GM21717 (cell line): ENCODE data around the gene MYO5A.
"Not testable (repeated sequence)": the region's sequence is repeated elsewhere in the genome, so short reads cannot be mapped to it uniquely, and the experiment has no call there.

Experiments used
- ATAC-seq: cut with Tn5 transposase; IDR thresholded peaks from one replicate; pipeline ENCODE4 v1.9.1; 2021; ENCODE audit warnings: mild to moderate bottlenecking, moderate library complexity; ENCODE audit not compliant: unreplicated experiment

The MYO5A gene

DNA sequence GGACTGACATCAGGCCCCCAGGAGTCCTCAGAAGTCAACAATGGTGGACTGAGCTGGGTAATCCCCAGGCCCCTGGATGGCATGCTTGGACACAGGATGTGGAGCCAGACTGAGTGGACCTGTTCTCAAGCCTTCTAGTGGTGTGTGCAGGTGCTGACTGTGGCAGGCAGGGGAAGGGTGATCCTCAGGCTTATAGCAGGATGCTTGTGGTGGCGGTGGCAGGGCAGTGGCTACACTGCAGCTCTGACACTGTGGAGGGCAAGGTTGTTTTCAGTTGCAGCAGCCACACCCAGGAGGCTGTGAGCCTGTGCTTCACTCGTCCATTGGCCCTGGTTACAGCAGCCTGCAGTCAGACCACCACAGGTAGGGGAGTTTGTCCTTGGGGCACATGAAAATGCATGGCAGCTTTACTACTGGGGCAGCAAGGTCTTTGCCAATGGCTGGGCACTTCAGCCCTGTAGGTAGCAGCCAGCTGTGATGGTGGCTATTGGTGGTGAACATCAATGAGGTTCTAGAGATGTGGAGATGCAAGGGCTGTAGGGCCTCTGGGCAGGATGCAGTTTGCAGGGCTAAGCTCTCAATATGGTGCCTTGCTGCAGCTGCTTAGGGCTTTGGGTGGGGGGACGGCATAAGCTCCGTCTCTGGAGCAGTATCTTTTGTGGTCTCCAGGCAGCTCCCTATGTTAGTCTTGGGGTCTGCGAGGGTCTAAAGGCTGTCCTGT, 17.5 kb upstream of the MYO5A start:
- no peak for ATAC-seq

DNA sequence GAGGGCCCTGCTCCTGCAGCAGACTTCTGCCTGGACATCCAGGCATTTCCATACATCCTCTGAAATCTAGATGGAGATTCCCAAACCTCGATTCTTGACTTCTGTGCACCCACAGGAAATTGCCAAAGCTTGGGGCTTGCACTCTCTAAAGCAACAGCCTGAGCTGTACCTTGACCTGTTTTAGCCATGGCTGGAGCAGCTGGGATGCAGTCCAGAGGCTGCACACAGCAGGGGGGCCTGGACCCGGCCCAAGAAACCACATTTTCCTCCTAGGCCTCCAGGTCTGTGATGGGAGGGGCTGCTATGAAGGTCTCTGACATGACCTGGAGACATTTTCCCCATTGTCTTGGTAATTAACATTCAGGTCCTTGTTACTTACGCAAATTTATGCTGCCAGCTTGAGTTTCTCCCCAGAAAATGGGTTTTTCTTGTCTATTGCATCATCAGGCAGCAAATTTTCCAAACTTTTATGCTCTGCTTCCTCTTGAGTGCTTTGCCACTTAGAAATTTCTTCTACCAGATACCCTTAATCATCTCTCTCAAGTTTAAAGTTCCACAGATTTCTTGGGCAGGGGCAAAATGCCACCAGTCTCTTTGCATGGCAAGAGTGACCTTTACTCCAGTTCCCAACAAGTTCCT, 11.8 kb upstream of the MYO5A start:
- no peak for ATAC-seq

DNA sequence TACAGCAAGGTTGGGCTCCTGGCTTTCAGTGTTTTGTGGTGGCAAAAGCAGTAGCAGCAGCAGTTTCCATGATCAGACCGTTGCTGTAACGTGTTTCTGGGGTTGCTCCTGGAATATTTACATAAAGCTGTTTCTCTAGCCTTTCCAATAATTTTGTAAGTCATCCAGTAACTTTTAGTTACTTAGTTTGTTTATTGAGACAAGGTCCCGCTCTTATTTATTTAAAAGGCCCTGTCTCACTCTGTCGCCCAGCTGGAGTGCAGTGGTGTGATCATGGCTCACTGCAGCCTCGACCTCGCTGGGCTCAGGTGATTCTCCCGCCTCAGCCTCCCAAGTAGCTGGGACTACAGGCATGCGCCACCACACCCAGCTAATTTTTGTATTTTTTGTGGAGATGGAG, 8.8 kb upstream of the MYO5A start:
- ATAC-seq: no peak

DNA sequence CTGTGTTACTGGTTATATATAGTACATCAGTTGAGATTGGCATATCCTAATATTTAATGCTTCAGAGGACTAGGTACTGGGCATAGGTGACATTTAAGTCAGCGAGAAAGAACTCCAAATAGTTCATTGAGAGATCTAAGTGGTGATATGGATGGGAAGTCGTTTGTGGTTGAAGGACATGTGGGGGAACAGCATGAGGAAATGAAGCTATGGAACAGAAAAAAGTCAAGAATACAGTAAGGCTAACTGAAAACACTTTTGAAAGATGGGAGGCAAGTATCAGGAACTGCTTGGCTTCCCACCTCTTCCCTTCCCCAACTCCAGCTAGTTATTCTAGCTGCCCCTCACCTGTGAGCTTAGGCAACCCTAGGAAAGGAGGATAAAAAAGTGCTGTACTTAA, 3.7 kb upstream of the MYO5A start:
- no peak for ATAC-seq

DNA sequence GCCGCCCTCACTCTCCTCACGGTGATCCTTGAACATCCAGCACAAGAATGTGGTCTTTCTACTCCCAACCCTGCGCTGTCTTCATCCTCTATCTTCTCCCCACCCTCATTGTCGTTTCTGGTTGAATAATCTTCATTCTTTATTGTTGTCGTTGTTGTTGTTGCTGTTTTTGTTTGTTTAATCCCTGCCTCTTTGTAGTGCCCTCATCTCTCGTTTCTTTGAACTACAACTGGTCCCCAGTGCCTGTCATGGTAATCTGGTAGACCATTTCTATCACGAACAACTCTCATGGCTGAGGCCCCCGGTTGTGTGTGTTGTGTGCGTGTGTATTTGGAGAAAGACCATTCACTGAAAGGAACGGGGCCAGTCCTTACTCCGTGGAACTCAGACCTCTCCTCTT, 1.3 kb upstream of the MYO5A start:
- no peak for ATAC-seq

DNA sequence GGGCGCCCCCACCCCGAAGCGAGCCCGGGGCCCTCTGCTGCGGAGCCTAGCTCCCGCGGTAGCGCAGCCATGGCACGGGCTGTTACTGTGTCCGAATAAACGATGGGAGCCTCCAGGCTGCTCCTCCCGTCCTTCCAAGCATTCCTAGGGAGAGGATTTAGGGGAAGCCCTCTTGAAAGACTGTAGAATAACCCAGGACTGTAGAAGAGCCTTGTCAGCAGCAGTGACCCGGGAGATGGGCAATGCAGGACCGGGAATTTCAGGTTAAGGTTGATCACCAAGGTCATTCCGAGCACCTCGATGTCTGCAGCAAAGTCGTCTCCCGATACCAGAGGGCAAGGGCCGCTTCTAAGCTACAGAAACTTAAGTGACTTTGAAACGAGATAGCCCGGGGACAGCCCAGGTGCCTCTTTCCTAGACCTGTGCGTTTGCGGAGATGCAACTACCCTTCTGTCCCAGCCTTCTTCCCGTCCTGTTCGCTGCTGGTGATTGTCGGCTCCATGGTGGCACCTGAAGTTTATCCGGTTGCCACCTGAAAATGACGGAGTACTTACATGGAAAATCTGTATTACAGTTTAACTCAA, 753 bp upstream of the MYO5A start:
- peak; percentile 2 for ATAC-seq

DNA sequence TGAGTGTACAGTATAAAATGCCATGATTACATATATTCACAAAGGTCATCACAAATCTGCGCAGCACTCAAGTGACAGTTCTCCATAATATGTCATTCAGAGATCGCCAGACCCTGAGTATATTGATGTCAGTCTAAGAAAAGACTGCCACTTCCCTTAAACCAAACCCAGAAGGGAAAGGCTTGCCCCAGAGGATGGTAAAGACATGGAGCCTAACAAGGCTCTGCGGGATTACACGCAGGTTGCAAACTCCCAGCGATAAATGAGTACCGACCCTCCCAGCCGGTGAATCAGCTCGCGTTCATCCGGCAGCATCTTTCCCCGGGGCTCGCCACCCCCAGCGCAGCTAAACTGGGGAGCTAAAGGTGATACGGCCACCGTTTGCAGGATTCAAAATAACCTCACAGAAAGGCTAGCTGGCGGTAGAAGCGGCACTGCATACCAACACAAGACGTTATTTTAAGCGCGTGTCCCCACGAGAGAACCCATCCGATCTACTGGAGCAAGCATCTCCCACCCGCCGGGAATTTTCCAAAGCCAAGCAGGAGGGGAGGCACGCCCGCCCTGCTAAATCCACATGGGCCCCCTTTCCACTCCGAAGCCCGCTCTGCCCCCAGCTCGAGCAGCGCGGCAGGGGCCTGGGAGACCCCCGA, 643 bp downstream of the MYO5A start:
- no peak for ATAC-seq

DNA sequence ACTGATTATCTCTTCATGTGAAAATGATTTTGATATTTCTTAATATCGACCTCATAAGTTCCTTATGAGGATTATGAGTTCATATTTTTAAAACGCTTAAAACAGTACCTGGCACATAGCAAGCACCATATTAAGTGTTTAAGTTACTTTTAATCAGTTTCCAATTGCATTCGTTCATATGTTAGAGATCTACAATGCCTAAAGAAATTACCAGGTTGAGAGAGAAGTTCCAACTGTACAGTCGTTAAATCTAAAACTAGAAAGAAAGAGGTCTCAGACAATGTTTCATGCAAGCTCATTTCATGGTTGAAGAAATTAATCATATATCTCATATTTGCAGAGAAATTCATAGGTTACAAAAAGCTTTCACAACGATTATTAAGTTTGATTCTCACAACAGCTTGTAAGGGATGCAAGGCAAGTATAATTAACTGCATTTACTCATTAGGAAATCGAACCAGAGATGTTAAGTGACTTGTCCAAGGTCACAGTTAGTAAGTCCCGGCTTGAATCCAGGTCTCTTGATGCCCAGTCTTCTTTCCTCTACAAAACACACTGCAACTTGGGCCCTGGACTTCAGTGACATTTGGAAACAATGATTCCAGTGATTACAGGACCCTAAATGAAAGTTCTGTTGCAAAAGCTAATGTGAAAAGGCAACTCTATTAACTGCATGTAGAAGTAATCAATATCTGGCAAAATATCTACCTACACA, 1.3 kb downstream of the MYO5A start:
- ATAC-seq: no peak

DNA sequence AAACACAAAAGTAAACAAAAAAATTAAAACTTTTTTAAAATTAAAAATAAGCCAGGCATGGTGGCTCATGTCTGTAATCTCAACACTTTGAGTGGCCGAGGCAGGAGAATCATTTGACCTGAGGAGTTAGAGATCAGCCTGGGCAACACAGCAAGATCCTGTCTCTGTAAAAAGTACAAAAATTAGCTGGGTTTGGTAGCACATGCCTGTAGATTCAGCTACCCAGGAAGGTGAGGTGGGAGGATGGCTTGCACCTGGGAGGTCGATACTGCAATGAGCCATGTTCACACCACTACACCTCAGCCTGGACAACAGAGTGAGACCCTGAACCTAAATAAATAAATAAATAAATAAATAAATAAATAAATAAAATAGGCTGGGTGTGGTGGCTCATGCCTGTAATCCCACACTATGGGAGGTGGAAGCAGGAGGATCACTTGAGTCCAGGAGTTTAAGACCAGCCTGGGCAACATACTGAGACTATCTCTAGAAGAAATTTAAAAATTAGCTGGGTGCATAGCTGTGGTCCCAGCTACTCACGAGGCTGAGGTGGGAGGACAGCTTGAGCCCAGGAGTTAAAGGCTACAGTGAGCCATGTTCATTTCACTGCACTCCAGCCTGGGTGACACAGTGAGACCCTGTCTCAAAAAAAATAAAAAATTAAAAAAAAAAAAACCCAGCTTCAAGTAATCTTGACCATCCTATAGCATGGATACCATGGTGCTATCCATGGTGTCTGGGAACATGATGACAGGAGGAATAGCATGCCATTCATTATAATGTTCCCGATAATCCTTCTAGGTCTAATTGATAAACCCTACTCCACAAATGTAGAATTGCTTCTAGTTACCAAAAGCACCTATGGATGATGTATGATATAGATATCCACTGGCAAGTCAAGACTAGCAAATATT, 4.2 kb downstream of the MYO5A start:
- ATAC-seq: no peak

DNA sequence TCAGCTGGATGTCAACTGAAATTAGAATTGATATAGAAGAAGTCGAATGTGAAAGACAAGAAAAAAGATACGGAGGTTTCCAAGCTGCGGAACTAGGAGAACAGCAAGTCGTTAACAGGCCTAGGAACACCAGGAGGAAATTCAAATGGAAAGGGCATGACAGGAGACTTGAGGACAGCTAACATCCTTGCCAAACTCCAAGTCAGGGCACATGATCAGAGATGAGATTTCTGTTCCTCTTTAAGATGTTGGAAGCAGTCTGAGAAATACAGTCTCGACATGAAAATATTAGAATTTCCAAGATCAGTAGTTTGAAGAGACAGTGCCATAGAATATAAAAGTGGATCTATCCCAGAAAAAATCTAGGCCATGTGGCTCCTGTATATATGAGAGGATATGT, 5.0 kb downstream of the MYO5A start:
- ATAC-seq: no peak

DNA sequence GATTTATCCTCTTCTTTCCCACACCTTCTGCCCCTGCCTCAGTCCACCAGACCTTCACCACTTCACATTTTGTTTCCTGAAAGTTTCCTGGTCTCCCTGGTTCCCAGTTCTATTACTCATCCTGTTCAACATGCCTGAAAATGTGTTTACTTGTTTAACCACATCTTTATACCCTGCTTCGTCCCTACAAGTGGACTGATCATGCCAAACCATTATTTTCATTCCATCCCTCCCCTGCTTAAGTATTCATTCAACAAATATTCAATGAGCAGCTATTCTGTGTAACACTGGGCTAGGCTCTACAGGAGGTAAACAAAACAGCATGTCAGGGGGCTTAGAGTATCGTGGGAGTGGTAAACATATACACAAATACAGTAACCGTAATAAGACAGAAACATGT, 5.5 kb downstream of the MYO5A start:
- no peak for ATAC-seq

DNA sequence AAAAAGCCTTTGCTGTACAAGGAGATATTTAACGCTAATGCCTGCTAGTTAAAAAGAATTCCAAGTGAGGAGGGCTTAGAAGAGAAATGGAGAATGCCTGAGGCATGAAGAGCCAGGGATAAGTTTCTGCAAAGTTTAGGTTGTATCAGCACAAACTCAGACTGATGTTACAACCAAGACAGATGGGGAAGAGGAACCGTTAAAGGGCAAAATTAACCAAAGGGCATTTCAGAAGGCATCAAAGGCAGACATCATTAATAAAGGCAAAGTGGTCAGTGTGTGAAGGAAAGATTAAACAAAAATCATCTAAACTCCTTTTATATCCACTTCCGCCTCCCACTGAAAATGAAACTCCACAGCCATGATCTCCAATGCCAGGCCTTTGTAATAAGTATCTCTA, 7.0 kb downstream of the MYO5A start:
- no peak for ATAC-seq

DNA sequence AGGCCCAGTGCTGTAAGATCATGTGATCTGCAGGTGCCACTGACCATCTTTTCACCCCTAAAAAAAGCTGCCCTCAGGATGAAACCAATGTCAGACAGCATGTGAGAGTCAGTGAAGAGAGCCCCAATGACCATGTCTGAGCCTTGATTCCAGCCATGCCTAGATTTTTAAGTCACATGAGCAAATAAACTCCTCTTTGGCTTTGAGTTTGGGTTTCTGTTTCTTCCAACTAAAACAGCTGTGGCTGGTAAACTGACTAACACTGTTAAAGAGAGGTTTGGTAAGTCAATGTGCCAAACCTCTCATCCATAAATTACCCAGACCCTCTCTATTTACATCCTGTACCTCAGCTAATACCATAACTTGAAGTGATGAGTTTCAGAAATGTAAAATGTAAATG, 8.3 kb downstream of the MYO5A start:
- ATAC-seq: no peak

DNA sequence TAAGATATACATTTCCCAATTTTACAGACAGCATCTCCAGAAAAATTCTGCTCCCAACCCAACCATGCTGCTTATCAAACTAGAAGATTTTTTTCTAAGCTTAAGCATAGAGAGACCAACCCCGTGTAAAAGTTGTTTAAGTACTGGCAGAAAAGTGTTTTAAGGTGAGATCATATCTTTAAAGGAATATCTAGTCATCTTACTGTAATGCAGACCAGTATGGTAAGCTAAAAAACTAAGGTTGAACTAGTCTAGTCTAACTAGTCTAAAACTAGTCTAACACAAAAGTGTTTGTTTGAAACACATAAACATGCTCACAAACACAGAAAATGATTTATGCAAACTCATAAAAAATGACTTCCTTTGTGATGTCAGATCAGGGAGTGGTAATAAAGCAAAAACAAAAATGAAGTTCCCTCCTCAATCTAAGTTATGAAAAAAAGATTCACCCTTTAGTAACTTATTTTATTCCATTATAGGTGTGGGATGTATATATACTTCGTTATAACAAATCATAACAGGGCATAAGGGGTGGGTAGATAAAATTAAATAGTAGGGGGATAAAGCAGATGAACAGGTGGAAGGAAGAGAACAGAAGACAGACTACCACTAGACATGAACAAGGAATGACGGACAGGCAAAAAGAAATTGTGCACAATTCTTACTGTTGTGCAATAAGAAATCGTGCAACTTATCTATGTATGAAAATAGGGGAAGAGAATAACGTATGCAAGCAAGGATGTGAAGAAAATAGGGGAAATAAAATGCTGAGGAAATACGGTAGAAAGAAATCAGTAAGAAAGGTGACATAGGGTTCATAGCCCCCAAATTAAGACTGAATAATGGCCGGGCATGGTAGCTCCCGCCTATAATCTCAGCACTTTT, 10.0 kb downstream of the MYO5A start:
- no peak for ATAC-seq

DNA sequence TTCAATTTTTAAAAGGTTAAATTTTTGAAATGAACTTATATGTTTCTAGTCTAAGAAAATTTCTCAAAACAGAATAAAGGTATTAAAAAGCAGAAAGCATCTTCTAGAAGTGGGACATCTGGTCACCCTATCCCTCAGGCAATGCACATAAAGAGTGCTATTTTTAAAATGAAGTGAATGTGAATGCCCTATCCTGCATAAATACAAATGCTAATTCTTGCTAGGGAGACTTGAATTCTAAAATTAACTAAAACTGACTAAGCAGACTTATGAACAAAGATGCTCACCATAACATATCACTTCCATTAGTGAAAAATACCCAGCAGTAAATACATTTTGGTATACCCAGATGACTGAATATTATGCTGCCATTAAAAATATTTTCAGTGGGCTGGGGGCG, 11.7 kb downstream of the MYO5A start:
- no peak for ATAC-seq

DNA sequence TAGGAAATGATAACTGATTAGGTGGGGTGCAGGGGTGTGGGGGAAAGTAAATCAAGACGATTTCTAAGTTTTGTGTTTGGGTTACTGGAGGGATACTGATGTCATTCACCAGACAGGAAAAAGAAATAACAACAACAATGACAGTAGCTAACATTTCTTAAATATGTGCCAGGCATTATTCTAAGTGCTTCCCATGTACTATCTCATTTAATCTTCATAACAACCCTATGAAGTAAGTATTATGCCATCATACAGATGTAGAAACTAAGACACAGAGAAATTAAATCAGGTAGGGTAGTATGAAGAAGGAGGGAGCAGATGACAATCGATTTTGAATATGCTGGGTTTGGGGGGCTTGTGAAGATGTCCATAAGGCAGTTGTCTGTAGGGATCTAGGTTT, 13.3 kb downstream of the MYO5A start:
- ATAC-seq: no peak

DNA sequence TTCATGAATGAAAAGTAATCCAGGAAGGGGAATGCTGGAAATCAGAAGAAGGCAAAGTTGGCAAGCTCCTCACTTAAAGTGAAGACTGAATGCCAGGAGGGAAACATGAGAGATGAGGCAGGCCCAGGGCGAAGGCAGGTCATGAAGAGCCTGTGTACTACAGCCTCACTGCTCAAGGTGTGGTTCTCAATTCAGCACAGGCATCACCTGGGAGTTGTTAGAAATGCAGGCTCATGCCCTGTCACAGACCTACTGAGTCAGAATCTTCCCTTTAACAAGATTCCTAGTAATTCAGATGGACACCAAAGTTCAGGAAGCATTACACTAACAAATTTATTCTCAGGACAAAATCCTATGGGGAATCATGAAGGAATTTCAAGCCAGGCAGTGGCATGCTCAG, 14.2 kb downstream of the MYO5A start:
- ATAC-seq: no peak

DNA sequence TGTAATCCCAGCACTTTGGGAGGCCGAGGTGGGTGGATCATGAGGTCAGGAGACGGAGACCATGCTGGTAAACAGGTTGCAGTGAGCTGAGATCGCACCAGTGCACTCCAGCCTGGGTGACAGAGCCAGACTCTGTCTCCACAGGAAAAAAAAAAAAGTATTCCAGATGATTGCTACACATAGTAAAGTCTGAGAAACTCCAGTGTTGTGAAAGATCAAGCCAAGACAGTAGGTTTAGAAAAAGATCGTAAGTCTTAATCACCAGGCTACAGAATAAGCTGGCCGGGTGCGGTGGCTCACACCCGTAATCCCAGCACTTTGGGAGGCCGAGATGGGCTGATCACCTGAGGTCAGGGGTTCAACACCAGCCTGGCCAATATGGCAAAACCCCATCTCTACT, 15.8 kb downstream of the MYO5A start:
- not testable (repeated sequence) for ATAC-seq

DNA sequence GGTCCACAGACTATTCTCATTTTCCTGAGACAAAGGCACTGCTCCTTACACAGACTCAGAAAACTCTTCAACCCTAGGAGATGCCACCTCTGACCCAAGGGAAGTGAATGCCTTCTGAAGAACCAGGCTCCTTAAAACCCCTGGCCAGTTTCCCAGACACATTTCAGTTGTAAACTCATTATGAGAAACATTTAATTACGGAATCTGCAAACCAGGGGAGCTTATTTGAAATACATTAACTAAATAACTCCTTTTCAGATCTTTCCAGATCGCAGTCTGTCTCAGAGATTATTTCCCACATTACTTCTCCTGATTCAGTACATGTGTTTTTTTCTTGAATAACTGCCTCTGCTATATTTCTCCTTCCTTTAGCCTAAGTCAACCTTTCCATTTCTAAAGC, 17.6 kb downstream of the MYO5A start:
- no peak for ATAC-seq
